Renal cortical epithelial cell (primary cell): ENCODE results near the gene ADGRG6. TPM values are rescaled to one million over a fixed set of nuclear protein-coding genes. Genes with fewer than 3 reads are reported as not detected.
"Not testable (repeated sequence)": the region's sequence is repeated elsewhere in the genome, so short reads cannot be mapped to it uniquely, and the experiment has no call there.

ENCODE experiments used
- DNase-seq: peaks from one replicate; pipeline ENCODE4 v3.0.0-alpha.2; 2011; ENCODE audit warnings: low read depth
- total RNA-seq: library from RNA; depleted of rRNA; stranded (reverse); fragments of >200 nt; gene quantifications from 2 replicates; pipeline ENCODE4 v1.2.3, GENCODE V29; 2014

ADGRG6 gene
- total RNA-seq, result 26.1 and 46.0 TPM in 2 replicates

GRCh38 chr6:142301651-142302391 lies at the start of gene ADGRG6:
TSS of gene ADGRG6 (plus strand) at chr6:142302007. CDS start at chr6:142302330, 323 bp downstream.
- DNase-seq, result peak; percentile 18

- no peak for DNase-seq
These were observed 47.3 kb upstream of the ADGRG6 start for GRCh38 chr6:142254513-142254912.

- DNase-seq, result no peak
These were observed 46.0 kb upstream of the ADGRG6 start for GRCh38 chr6:142255785-142256184.

- DNase-seq, result no peak
These were observed 43.5 kb upstream of the ADGRG6 start for GRCh38 chr6:142258305-142258704.

- no peak for DNase-seq
These were observed 43.0 kb upstream of the ADGRG6 start for GRCh38 chr6:142258757-142259156.

- no peak for DNase-seq
These were observed 41.1 kb upstream of the ADGRG6 start for GRCh38 chr6:142260748-142261147.

- DNase-seq, result no peak
These were observed 39.6 kb upstream of the ADGRG6 start for GRCh38 chr6:142262231-142262630.

- no peak for DNase-seq
These were observed 36.3 kb upstream of the ADGRG6 start for GRCh38 chr6:142265476-142265875.

- no peak for DNase-seq
These were observed 35.7 kb upstream of the ADGRG6 start for GRCh38 chr6:142266060-142266459.

GRCh38 chr6:142271476-142271875 lies 30.3 kb upstream of the ADGRG6 start:
- no peak for DNase-seq

- DNase-seq, result no peak
These were observed 27.2 kb upstream of the ADGRG6 start for GRCh38 chr6:142274656-142275055.

GRCh38 chr6:142275236-142276006 lies 26.4 kb upstream of the ADGRG6 start:
- peak; percentile 49 for DNase-seq

- no peak for DNase-seq
These were observed 25.6 kb upstream of the ADGRG6 start for GRCh38 chr6:142276256-142276655.

GRCh38 chr6:142279350-142280180 lies 22.2 kb upstream of the ADGRG6 start:
- DNase-seq, result no peak

- no peak for DNase-seq
These were observed 21.5 kb upstream of the ADGRG6 start for GRCh38 chr6:142280265-142280664.

- DNase-seq, result no peak
These were observed 20.9 kb upstream of the ADGRG6 start for GRCh38 chr6:142280927-142281326.

- DNase-seq, result not testable (repeated sequence)
These were observed 18.7 kb upstream of the ADGRG6 start for GRCh38 chr6:142283138-142283537.

GRCh38 chr6:142284419-142284818 lies 17.4 kb upstream of the ADGRG6 start:
- DNase-seq, result no peak

GRCh38 chr6:142285235-142286087 lies 16.3 kb upstream of the ADGRG6 start:
- no peak for DNase-seq

- DNase-seq, result no peak
These were observed 15.8 kb upstream of the ADGRG6 start for GRCh38 chr6:142286088-142286409.

- no peak for DNase-seq
These were observed 12.1 kb upstream of the ADGRG6 start for GRCh38 chr6:142289687-142290086.
